Measurements from ENCODE around the gene BCAS3. TPM values are rescaled to one million over a fixed set of nuclear protein-coding genes. Genes with fewer than 3 reads are reported as not detected.

Gene BCAS3
- total RNA-seq, 1 donor from 2014 or later, result 14.5 TPM

DNA sequence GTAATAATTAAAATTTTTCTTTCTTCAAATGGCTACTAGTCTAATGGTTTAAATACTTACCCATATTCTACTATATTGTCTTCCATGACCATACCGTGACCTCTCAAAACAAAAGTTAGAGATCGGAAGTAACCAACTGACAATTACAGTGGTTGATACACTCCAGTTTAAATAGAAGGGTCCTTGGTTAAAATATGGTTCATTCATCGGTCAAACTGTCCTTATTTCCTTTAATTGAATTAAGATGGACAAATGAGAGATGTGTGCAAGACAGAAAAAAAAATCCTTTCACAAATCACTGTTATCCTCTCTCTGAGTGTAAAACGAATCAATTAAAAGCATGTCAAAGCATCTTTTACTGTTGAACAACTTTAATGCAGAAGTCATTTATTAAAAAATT lies 507.7 kb downstream of the BCAS3 start:
- Histone ChIP-seq H3K4me1 (ENCODE audit: insufficient read depth, low read length) (no peaks in the 10 kb centered on the region), H4K20me1 (ENCODE audit: insufficient read depth, low read length) (no peaks in the 10 kb centered on the region), H3K79me2 (ENCODE audit: insufficient read depth, low read length) (no peaks in the 10 kb centered on the region), H3K27ac (ENCODE audit: low read depth, low read length) (no peak overlapping the region), H3K27me3 (ENCODE audit: insufficient read depth, low read length) (no peaks in the 10 kb centered on the region), H3K36me3 (ENCODE audit: insufficient read depth, low read length) (no peaks in the 10 kb centered on the region), H3K9me3 (ENCODE audit: insufficient read depth, low read depth, low read length) (no peaks in the 10 kb centered on the region), H3K4me2 (ENCODE audit: low read length) (no peak overlapping the region), H2AFZ (ENCODE audit: low read depth, low read length) (no peak overlapping the region), H3K4me3 (ENCODE audit: insufficient read depth, low read depth, low read length) (no peak overlapping the region), H3K9ac (ENCODE audit: low read length) (no peak overlapping the region)
- TF ChIP-seq, protein P1, sequence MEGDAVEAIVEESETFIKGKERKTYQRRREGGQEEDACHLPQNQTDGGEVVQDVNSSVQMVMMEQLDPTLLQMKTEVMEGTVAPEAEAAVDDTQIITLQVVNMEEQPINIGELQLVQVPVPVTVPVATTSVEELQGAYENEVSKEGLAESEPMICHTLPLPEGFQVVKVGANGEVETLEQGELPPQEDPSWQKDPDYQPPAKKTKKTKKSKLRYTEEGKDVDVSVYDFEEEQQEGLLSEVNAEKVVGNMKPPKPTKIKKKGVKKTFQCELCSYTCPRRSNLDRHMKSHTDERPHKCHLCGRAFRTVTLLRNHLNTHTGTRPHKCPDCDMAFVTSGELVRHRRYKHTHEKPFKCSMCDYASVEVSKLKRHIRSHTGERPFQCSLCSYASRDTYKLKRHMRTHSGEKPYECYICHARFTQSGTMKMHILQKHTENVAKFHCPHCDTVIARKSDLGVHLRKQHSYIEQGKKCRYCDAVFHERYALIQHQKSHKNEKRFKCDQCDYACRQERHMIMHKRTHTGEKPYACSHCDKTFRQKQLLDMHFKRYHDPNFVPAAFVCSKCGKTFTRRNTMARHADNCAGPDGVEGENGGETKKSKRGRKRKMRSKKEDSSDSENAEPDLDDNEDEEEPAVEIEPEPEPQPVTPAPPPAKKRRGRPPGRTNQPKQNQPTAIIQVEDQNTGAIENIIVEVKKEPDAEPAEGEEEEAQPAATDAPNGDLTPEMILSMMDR (IDR thresholded peaks at IDR 0.05; ENCODE audit: insufficient read depth, low read depth, low read length), result no peak
- TF ChIP-seq EZH2 (IDR thresholded peaks at IDR 0.05; ENCODE audit: insufficient read depth, low read length), result no peak
- DNase-seq (ENCODE audit: low read depth) (no peak), FAIRE-seq (no peak)
- H3K36me3 Mint-ChIP-seq (ENCODE audit: low read depth, unreplicated experiment), result no peaks in the 10 kb centered on the region
- no peaks in the 10 kb centered on the region for H3K9me3 Mint-ChIP-seq (ENCODE audit: unreplicated experiment)
- H3K27me3 Mint-ChIP-seq (ENCODE audit: low read depth, unreplicated experiment), result no peaks in the 10 kb centered on the region
- H3K4me1 Mint-ChIP-seq (ENCODE audit: low read depth, unreplicated experiment), result no peaks in the 10 kb centered on the region
- no peak overlapping the region for H3K27ac Mint-ChIP-seq (ENCODE audit: unreplicated experiment)
- no peak overlapping the region for H3K4me3 Mint-ChIP-seq (ENCODE audit: unreplicated experiment)

DNA sequence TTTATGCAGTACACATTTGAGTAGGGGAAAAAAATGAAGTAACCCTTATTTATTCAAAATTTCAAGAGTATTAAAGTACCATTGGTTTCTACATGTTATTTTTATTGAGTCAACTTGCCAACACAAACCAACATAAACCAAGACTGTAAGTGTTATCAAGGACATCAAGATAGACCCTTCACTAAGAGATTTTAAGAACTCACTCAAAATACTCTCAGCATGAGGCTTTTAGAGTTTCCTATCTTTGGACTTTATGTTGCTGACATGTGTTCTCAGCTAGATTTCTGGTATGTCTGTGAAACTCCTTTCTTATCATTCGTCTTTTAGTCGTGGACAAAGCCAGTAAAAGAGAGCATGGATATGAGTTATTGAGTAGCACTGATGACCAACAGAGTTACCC lies 509.4 kb downstream of the BCAS3 start:
- Histone ChIP-seq H2AFZ (ENCODE audit: low read depth, low read length) (no peak overlapping the region), H4K20me1 (ENCODE audit: insufficient read depth, low read length) (no peaks in the 10 kb centered on the region), H3K79me2 (ENCODE audit: insufficient read depth, low read length) (no peaks in the 10 kb centered on the region), H3K27ac (ENCODE audit: low read depth, low read length) (no peak overlapping the region), H3K9me3 (ENCODE audit: insufficient read depth, low read depth, low read length) (no peaks in the 10 kb centered on the region), H3K4me3 (ENCODE audit: insufficient read depth, low read depth, low read length) (no peak overlapping the region), H3K27me3 (ENCODE audit: insufficient read depth, low read length) (no peaks in the 10 kb centered on the region), H3K9ac (ENCODE audit: low read length) (no peak overlapping the region), H3K4me2 (ENCODE audit: low read length) (no peak overlapping the region), H3K4me1 (ENCODE audit: insufficient read depth, low read length) (no peaks in the 10 kb centered on the region), H3K36me3 (ENCODE audit: insufficient read depth, low read length) (no peaks in the 10 kb centered on the region)
- FAIRE-seq (no peak), DNase-seq (ENCODE audit: low read depth) (no peak)
- H3K27ac Mint-ChIP-seq (ENCODE audit: unreplicated experiment), result no peak overlapping the region
- no peak for TF ChIP-seq EZH2 (IDR thresholded peaks at IDR 0.05; ENCODE audit: insufficient read depth, low read length)
- TF ChIP-seq, protein P1 (IDR thresholded peaks at IDR 0.05; ENCODE audit: insufficient read depth, low read depth, low read length), result no peak
- H3K4me1 Mint-ChIP-seq (ENCODE audit: low read depth, unreplicated experiment), result no peaks in the 10 kb centered on the region
- no peak overlapping the region for H3K4me3 Mint-ChIP-seq (ENCODE audit: unreplicated experiment)
- H3K9me3 Mint-ChIP-seq (ENCODE audit: unreplicated experiment), result no peaks in the 10 kb centered on the region
- H3K36me3 Mint-ChIP-seq (ENCODE audit: low read depth, unreplicated experiment), result no peaks in the 10 kb centered on the region
- no peaks in the 10 kb centered on the region for H3K27me3 Mint-ChIP-seq (ENCODE audit: low read depth, unreplicated experiment)

DNA sequence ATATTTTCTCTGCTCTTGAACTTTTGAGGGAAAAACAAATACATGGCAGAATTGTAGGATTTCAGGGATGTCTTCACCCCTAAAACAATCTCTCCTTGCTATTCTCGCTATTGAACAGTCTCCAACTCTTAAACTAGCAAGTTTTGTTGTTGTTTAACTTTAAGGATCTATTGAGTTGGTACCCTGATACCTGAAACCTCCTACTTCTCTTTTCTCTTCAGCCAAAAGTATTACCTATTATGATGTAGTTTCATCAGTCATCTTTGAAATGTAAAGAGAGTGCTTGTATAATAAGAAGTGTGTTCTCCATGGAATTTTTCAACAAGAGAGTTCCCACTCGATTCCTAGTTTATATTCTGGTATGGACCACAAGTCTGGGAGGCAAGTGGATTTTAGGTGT lies 510.4 kb downstream of the BCAS3 start:
- Histone ChIP-seq H3K9ac (ENCODE audit: low read length) (no peak overlapping the region), H4K20me1 (ENCODE audit: insufficient read depth, low read length) (no peaks in the 10 kb centered on the region), H3K79me2 (ENCODE audit: insufficient read depth, low read length) (no peaks in the 10 kb centered on the region), H3K4me3 (ENCODE audit: insufficient read depth, low read depth, low read length) (no peak overlapping the region), H3K36me3 (ENCODE audit: insufficient read depth, low read length) (no peaks in the 10 kb centered on the region), H3K27ac (ENCODE audit: low read depth, low read length) (no peak overlapping the region), H3K4me2 (ENCODE audit: low read length) (no peak overlapping the region), H3K27me3 (ENCODE audit: insufficient read depth, low read length) (no peaks in the 10 kb centered on the region), H3K9me3 (ENCODE audit: insufficient read depth, low read depth, low read length) (no peaks in the 10 kb centered on the region), H2AFZ (ENCODE audit: low read depth, low read length) (no peak overlapping the region), H3K4me1 (ENCODE audit: insufficient read depth, low read length) (no peaks in the 10 kb centered on the region)
- Mint-ChIP-seq H3K4me3 (ENCODE audit: unreplicated experiment) (no peak overlapping the region), H3K27ac (ENCODE audit: unreplicated experiment) (no peak overlapping the region), H3K27me3 (ENCODE audit: low read depth, unreplicated experiment) (no peaks in the 10 kb centered on the region), H3K36me3 (ENCODE audit: low read depth, unreplicated experiment) (peaks cover 2% of the 10 kb centered on the region), H3K4me1 (ENCODE audit: low read depth, unreplicated experiment) (no peaks in the 10 kb centered on the region), H3K9me3 (ENCODE audit: unreplicated experiment) (no peaks in the 10 kb centered on the region)
- FAIRE-seq (no peak), DNase-seq (ENCODE audit: low read depth) (no peak)
- TF ChIP-seq, protein P1 (IDR thresholded peaks at IDR 0.05; ENCODE audit: insufficient read depth, low read depth, low read length), result no peak
- no peak for TF ChIP-seq EZH2 (IDR thresholded peaks at IDR 0.05; ENCODE audit: insufficient read depth, low read length)
